ENCODE results near the gene WIZ. TPM values are rescaled to one million over a fixed set of nuclear protein-coding genes. Genes with fewer than 3 reads are reported as not detected.

Gene WIZ
- total and polyA plus RNA-seq, 7 donors: 7.8 to 49.6 (median 18.3) TPM

DNA sequence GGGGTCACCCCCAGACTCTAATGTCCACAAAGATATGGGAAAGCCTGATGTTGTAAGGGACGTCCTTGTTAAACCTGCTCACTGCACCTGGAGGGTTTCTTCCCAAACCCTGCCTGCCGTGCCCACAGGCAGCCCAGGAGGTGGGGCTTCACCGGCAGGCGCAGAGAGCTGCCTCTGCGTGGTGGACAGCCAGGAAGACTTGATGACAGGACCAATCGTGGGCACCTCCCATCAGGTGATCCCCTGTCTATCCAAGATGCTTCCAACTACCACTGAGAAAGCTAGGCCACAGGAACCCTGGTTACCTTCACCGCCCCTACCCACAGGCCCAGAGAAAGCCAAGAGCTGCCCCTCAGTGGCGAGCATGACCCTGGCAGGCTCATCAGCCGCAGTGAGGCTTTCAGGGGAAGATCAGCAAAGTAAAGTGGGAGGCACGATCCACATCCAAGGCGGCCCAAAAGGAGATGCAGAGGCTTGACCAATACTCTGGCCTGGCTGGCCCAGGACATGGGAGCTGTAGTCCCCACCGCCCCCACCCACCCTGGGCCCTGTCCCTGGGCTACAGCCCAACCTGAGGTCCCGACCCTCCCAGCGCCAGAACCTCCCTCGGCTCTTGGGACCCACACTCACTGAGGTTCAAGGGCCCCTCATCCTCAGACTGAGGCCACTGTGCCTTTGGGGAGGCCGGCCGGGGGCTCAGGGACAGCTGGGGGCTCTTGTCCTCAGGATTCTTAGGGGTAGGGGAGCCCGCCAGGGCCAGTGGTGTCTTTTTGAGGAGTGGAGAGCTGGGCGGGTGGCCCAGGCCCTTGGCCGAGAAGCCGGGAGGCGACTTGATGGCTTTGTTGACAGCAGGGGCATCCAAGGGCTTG is 20.6 kb downstream of the WIZ start:
- no peaks in the 10 kb centered on the region for H3K9me3 ChIP-seq
- TF ChIP-seq EP300 (IDR thresholded peaks at IDR 0.05): no peak
- TF ChIP-seq POLR2A (IDR thresholded peaks at IDR 0.05): no peak
- no peak for TF ChIP-seq POLR2AphosphoS5 (IDR thresholded peaks at IDR 0.05)
- TF ChIP-seq CTCF (IDR thresholded peaks at IDR 0.05): no peak
- intact Hi-C loops (cut with DNase I): no loop called here
- DNase-seq: no peak
- no peaks in the 10 kb centered on the region for H3K27me3 ChIP-seq
- WGBS, 2 donors: 93 to 95% methylated on average over 22 of the region's 22 CpGs
- no peak overlapping the region for H3K4me3 ChIP-seq
- H3K27ac ChIP-seq: no peak overlapping the region
- peaks cover 0 to 46% (median 35%) of the 10 kb centered on the region in 4 donors for H3K4me1 ChIP-seq
- H3K36me3 ChIP-seq: peaks cover 25 to 60% (median 32%) of the 10 kb centered on the region in 4 donors

- Histone ChIP-seq H3K4me1 (peaks cover 0 to 37% (median 27%) of the 10 kb centered on the region in 4 donors), H3K27ac (no peak overlapping the region), H3K4me3 (no peak overlapping the region), H3K36me3 (peaks cover 35 to 71% (median 44%) of the 10 kb centered on the region in 4 donors), H3K9me3 (peaks cover 0 to 1% (median 0%) of the 10 kb centered on the region in 4 donors), H3K27me3 (no peaks in the 10 kb centered on the region)
- WGBS, 2 donors: 96% methylated on average over 35 of the region's 35 CpGs
- intact Hi-C loops (cut with DNase I): no loop called here
- no peak for TF ChIP-seq CTCF (IDR thresholded peaks at IDR 0.05)
- no peak for TF ChIP-seq POLR2AphosphoS5 (IDR thresholded peaks at IDR 0.05)
- TF ChIP-seq POLR2A (IDR thresholded peaks at IDR 0.05): no peak
- TF ChIP-seq EP300 (IDR thresholded peaks at IDR 0.05): no peak
- no peak for DNase-seq
Measured at GRCh38 chr19:15427991-15428471, 21.7 kb downstream of the WIZ start.

GRCh38 chr19:15427350-15427700 is 22.4 kb downstream of the WIZ start:
- intact Hi-C loops (cut with DNase I): no loop called here
- no peak overlapping the region for H3K4me3 ChIP-seq

More at GRCh38 chr19:15427350-15427700, 22.4 kb downstream of the WIZ start:
- peaks cover 0 to 36% (median 27%) of the 10 kb centered on the region in 4 donors for H3K4me1 ChIP-seq
- H3K9me3 ChIP-seq: peaks cover 0 to 2% (median 0%) of the 10 kb centered on the region in 4 donors
- no peaks in the 10 kb centered on the region for H3K27me3 ChIP-seq
- WGBS, 2 donors: 97 to 98% methylated on average over 25 of the region's 25 CpGs
- no peak for TF ChIP-seq CTCF (IDR thresholded peaks at IDR 0.05)
- no peak for TF ChIP-seq POLR2AphosphoS5 (IDR thresholded peaks at IDR 0.05)
- TF ChIP-seq POLR2A (IDR thresholded peaks at IDR 0.05): no peak
- no peak for TF ChIP-seq EP300 (IDR thresholded peaks at IDR 0.05)
- DNase-seq: no peak
- peaks cover 42 to 78% (median 50%) of the 10 kb centered on the region in 4 donors for H3K36me3 ChIP-seq
- H3K27ac ChIP-seq: no peak overlapping the region
